ENCODE data around the gene ADNP.

GRCh38 chr20:50876063-50876685 lies 55.1 kb downstream of the ADNP start:
- TF ChIP-seq, protein P1, sequence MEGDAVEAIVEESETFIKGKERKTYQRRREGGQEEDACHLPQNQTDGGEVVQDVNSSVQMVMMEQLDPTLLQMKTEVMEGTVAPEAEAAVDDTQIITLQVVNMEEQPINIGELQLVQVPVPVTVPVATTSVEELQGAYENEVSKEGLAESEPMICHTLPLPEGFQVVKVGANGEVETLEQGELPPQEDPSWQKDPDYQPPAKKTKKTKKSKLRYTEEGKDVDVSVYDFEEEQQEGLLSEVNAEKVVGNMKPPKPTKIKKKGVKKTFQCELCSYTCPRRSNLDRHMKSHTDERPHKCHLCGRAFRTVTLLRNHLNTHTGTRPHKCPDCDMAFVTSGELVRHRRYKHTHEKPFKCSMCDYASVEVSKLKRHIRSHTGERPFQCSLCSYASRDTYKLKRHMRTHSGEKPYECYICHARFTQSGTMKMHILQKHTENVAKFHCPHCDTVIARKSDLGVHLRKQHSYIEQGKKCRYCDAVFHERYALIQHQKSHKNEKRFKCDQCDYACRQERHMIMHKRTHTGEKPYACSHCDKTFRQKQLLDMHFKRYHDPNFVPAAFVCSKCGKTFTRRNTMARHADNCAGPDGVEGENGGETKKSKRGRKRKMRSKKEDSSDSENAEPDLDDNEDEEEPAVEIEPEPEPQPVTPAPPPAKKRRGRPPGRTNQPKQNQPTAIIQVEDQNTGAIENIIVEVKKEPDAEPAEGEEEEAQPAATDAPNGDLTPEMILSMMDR (IDR thresholded peaks at IDR 0.05): no peak
- TF ChIP-seq POLR2A (IDR thresholded peaks at IDR 0.05): no peak

All from Peyer's patch (tissue), 4 donors.